ENCODE data around the gene SCAI. TPM values are rescaled to one million over a fixed set of nuclear protein-coding genes. Genes with fewer than 3 reads are reported as not detected.

The SCAI gene
- total RNA-seq, 1 experiment from 2014 or later, result 15.5 TPM

- WGBS (ENCODE audit: extremely low coverage, insufficient read length, low lambda C conversion rate), result no CpG with 5 or more reads among the region's 7 CpGs
These were observed 67.3 kb downstream of the SCAI start for GRCh38 chr9:125075997-125076396.

More at GRCh38 chr9:125075997-125076396, 67.3 kb downstream of the SCAI start:
- Histone ChIP-seq H2BK15ac (ENCODE audit: low read depth, low read length) (no peak overlapping the region), H3K27ac (ENCODE audit: insufficient read length, low read depth, low read length) (no peak overlapping the region), H2BK12ac (ENCODE audit: insufficient read length, low read depth, low read length) (no peak overlapping the region), H2BK5ac (ENCODE audit: insufficient read length, low read length) (no peak overlapping the region), H3K9ac (ENCODE audit: extremely low read depth, insufficient read length, low read length) (no peak overlapping the region), H3K9me3 (ENCODE audit: control insufficient read depth, low read depth, low read length) (no peaks in the 10 kb centered on the region), H3K27me3 (ENCODE audit: insufficient read depth, low read length) (no peaks in the 10 kb centered on the region), H3K23ac (ENCODE audit: insufficient read length, low read depth, low read length) (no peak overlapping the region), H3K79me1 (ENCODE audit: insufficient read depth, low read depth, low read length, poor library complexity, severe bottlenecking) (no peaks in the 10 kb centered on the region), H3T11ph (ENCODE audit: low read length) (no peak overlapping the region), H2BK20ac (ENCODE audit: low read depth, low read length, poor library complexity, severe bottlenecking) (no peak overlapping the region), H3K56ac (ENCODE audit: insufficient read length, low read depth, low read length) (no peak overlapping the region), H3K79me2 (ENCODE audit: insufficient read depth, low read length) (no peaks in the 10 kb centered on the region), H4K5ac (ENCODE audit: insufficient read length, low read depth, low read length) (no peak overlapping the region), H2AFZ (ENCODE audit: low read length) (no peak overlapping the region), H3K4me2 (ENCODE audit: insufficient read depth, insufficient read length, low read length) (no peak overlapping the region), H4K91ac (ENCODE audit: insufficient read length, low read depth, low read length) (no peak overlapping the region), H3K14ac (ENCODE audit: insufficient read depth, low read length) (no peak overlapping the region), H3K4me1 (ENCODE audit: insufficient read depth, low read length) (no peaks in the 10 kb centered on the region), H3K18ac (ENCODE audit: insufficient read length, low read depth, low read length) (no peak overlapping the region), H4K8ac (replicated peaks; ENCODE audit: insufficient read length, low read depth, low read length) (no peak overlapping the region), H3K23me2 (ENCODE audit: insufficient read length, low read depth, low read length, poor library complexity, severe bottlenecking) (no peaks in the 10 kb centered on the region), H3K4ac (ENCODE audit: low read depth, low read length) (no peak overlapping the region), H2AK5ac (ENCODE audit: insufficient read length, low read length) (no peak overlapping the region), H2BK120ac (ENCODE audit: low read depth, low read length, poor library complexity, severe bottlenecking) (no peak overlapping the region), H4K20me1 (ENCODE audit: control insufficient read depth, insufficient read depth, insufficient read length) (no peaks in the 10 kb centered on the region)
- Mint-ChIP-seq H3K27ac (no peak overlapping the region), H3K27me3 (ENCODE audit: low read depth) (no peaks in the 10 kb centered on the region), H3K4me1 (no peaks in the 10 kb centered on the region), H3K4me3 (no peak overlapping the region), H3K9me3 (peaks cover 3 to 5% of the 10 kb centered on the region in 2 experiments), H3K36me3 (ENCODE audit: insufficient read depth in 1 of 3, low read depth in 3 of 3) (peaks cover 2 to 6% (median 3%) of the 10 kb centered on the region in 3 experiments)
- TF ChIP-seq CTCF (conservative IDR thresholded peaks at IDR 0.05), result no peak
- DNase-seq, result no peak

Measured in H9 (cell line).